Mesothelial cell of epicardium (in vitro differentiated cells): ENCODE results near the gene IFITM2. TPM values are rescaled to one million over a fixed set of nuclear protein-coding genes. Genes with fewer than 3 reads are reported as not detected.
"Not testable (repeated sequence)": the region's sequence is repeated elsewhere in the genome, so short reads cannot be mapped to it uniquely, and the experiment has no call there.

Source experiments
- DNase-seq, 2 experiments: peaks; one replicate each; pipeline ENCODE4 v3.0.0; 2021; ENCODE audit warnings: low spot score in 2 of 2; ENCODE audit not compliant: unreplicated experiment in 2 of 2
- H3K27ac Mint-ChIP-seq: 2 replicates; pipeline ENCODE4 v1.8.0; 2021; ENCODE audit warnings: mixed read lengths
- H3K27me3 Mint-ChIP-seq: 2 replicates; pipeline ENCODE4 v1.8.0; 2021; ENCODE audit warnings: low read depth, mixed read lengths
- H3K36me3 Mint-ChIP-seq: 2 replicates; pipeline ENCODE4 v1.8.0; 2021; ENCODE audit warnings: mixed read lengths
- H3K4me1 Mint-ChIP-seq: 2 replicates; pipeline ENCODE4 v1.8.0; 2021; ENCODE audit warnings: mixed read lengths
- H3K4me3 Mint-ChIP-seq: 2 replicates; pipeline ENCODE4 v1.8.0; 2021; ENCODE audit warnings: mild to moderate bottlenecking, moderate library complexity, mixed read lengths
- H3K9me3 Mint-ChIP-seq: 2 replicates; pipeline ENCODE4 v1.8.0; 2021; ENCODE audit warnings: mixed read lengths
- total RNA-seq: library from RNA; stranded (reverse); gene quantifications from 3 replicates; pipeline ENCODE4 v1.2.1, GENCODE V29; 2021
- TF ChIP-seq, protein P1 (sequence below): fragments of 200-600 bp; sonication (generic); IDR thresholded peaks from one replicate; pipeline ENCODE4 v1.5.0; 2021; ENCODE audit warnings: antibody characterized with exemption; ENCODE audit not compliant: unreplicated experiment

The IFITM2 gene
- total RNA-seq, 1 donor from 2014 or later, result 208 TPM

DNA sequence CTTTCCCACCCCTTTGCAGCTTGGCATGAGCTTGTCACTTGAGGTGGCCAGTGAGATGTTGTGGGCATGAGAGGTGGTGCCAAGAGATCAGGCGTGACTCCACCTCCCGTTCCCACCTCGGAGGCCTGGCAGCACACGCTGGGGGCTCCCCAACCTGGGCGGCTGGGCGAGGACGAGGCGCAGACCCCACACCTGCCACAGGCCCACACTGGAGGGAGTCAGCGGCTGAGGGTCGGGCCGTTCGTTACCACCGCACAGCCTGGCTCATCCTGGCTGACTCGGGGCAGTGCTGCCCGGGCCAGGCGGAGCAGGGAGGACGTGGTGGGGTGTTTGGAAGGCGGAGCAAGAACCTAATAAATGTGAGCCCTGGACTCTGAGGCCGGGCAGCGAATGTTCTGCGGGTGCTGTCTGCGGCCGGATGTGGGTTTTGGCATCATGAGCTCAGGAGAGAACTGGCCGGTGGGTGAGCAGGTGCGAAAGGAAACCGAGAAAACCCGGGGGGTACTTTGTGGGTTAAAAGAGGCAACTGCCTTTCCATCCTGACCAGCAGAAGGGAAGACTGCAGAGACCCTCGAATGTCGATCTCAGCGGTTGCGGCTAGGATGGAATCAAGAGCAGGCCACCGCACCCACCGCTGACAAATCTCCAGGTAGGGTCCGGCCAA, 23.2 kb downstream of the IFITM2 start:
- peak overlapping the region; percentile 6 for H3K27ac Mint-ChIP-seq
- TF ChIP-seq, protein P1, sequence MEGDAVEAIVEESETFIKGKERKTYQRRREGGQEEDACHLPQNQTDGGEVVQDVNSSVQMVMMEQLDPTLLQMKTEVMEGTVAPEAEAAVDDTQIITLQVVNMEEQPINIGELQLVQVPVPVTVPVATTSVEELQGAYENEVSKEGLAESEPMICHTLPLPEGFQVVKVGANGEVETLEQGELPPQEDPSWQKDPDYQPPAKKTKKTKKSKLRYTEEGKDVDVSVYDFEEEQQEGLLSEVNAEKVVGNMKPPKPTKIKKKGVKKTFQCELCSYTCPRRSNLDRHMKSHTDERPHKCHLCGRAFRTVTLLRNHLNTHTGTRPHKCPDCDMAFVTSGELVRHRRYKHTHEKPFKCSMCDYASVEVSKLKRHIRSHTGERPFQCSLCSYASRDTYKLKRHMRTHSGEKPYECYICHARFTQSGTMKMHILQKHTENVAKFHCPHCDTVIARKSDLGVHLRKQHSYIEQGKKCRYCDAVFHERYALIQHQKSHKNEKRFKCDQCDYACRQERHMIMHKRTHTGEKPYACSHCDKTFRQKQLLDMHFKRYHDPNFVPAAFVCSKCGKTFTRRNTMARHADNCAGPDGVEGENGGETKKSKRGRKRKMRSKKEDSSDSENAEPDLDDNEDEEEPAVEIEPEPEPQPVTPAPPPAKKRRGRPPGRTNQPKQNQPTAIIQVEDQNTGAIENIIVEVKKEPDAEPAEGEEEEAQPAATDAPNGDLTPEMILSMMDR, result no peak
- DNase-seq, result no peak
- no peak overlapping the region for H3K4me3 Mint-ChIP-seq
- H3K9me3 Mint-ChIP-seq, result no peaks in the 10 kb centered on the region
- no peaks in the 10 kb centered on the region for H3K36me3 Mint-ChIP-seq
- peaks cover 38% of the 10 kb centered on the region for H3K4me1 Mint-ChIP-seq
- no peaks in the 10 kb centered on the region for H3K27me3 Mint-ChIP-seq

DNA sequence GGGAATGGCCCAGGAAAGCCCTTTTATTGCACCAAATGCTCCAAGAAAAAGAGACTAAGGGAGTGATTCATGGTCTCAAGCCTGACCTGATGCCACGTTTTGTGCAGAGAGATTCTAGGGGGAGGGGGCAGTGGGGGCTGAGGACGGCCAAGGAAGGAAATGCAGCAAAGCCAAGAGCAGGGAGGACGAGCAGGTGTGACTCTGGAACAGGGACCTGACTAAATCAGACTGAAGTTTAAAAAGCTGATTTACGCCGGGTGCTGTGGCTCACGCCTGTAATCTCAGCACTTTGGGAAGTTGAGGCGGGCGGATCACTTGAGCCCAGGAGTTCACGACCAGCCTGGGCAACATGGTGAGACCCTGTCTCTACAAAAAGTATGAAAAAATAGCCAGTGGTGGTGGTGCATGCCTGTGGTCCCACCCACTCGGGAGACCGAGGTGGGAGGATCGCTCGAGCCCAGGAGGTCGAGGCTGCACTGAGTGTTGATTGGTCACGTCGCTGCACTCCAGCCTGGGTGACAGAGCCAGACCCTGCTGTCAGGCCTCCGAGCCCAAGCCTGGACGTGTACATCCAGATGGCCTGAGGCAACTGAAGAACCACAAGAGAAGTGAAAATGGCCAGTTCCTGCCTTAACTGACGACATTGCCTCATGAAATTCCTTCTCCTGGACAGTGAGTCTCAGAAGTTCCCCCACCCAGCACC, 23.9 kb downstream of the IFITM2 start:
- H3K9me3 Mint-ChIP-seq, result no peaks in the 10 kb centered on the region
- no peak overlapping the region for H3K4me3 Mint-ChIP-seq
- no peak for DNase-seq
- no peaks in the 10 kb centered on the region for H3K36me3 Mint-ChIP-seq
- TF ChIP-seq, protein P1, result no peak
- H3K4me1 Mint-ChIP-seq, result peaks cover 39% of the 10 kb centered on the region
- H3K27me3 Mint-ChIP-seq, result no peaks in the 10 kb centered on the region
- H3K27ac Mint-ChIP-seq, result peak overlapping the region; percentile 6

DNA sequence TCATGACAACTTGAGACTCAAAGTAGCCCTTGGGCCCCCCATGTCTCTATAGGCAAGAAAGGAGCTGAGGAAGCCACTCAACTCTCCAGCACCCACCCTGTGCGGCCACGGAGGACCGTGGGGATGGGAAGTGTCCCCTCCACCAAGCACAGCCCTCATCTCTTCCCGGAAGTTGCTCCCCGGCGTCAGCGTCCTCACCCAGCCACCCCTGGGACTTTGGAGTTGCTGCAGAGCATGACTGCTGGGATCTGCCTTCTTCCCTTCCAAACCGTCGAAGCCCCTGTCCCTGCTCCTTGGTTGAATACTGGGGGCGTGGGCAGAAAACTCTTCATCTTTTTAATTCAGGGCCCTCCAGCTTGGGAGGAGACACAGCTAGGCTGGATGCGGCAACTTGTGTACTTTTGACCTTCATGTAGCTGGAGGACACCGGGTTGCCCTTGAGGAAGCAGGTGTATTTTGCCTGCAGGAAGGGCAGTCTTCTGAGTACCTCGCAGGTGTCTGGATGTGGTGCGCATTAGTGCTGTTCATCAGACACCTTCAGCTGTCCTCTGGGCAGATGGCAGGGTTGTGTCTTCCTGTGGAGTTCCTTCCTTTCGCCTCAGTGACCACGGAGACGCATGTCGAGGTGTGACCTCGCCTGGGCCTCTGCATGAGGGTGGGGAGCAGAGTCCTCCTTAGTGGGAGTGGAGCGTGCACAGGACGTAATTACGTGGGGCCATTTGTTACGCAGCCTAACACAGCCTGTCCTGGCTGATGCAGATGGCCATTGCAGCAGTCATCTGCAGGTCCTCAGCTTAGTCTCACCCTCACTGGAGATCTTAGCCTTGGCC, 25.2 kb downstream of the IFITM2 start:
- no peak for DNase-seq
- Mint-ChIP-seq H3K4me3 (no peak overlapping the region), H3K27ac (peak overlapping the region; percentile 21), H3K27me3 (no peaks in the 10 kb centered on the region), H3K9me3 (no peaks in the 10 kb centered on the region), H3K36me3 (no peaks in the 10 kb centered on the region), H3K4me1 (peaks cover 38% of the 10 kb centered on the region)
- TF ChIP-seq, protein P1, result no peak

DNA sequence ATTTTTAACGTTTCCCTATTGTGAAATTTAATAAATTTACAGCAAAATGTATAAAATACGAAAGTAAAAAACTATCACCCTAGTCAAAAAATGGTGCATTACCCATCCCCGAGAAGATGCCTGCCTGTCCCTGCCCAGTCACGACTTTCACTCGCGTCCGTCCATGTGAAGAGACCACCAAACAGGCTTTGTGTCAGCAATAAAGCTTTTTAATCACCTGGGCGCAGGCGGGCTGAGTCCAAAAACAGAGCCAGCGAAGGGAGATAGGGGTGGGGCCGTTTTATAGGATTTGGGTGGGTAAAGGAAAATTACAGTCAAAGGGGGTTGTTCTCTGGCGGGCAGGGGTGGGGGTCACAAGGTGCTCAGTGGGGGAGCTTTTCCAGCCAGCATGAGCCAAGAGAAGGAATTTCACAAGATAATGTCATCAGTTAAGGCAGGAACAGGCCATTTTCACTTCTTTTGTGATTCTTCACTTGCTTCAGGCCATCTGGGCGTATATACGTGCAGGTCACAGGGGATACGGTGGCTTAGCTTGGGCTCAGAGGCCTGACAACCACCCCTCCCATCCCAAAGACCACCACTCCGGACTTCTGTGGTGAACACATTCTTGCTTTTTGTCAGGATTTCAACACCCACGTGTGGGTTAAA, 26.1 kb downstream of the IFITM2 start:
- not testable (repeated sequence) for H3K27me3 Mint-ChIP-seq, H3K36me3 Mint-ChIP-seq, DNase-seq, H3K9me3 Mint-ChIP-seq, H3K4me3 Mint-ChIP-seq
- peaks cover 38% of the 10 kb centered on the region for H3K4me1 Mint-ChIP-seq
- peak overlapping the region; percentile 96 for H3K27ac Mint-ChIP-seq

DNA sequence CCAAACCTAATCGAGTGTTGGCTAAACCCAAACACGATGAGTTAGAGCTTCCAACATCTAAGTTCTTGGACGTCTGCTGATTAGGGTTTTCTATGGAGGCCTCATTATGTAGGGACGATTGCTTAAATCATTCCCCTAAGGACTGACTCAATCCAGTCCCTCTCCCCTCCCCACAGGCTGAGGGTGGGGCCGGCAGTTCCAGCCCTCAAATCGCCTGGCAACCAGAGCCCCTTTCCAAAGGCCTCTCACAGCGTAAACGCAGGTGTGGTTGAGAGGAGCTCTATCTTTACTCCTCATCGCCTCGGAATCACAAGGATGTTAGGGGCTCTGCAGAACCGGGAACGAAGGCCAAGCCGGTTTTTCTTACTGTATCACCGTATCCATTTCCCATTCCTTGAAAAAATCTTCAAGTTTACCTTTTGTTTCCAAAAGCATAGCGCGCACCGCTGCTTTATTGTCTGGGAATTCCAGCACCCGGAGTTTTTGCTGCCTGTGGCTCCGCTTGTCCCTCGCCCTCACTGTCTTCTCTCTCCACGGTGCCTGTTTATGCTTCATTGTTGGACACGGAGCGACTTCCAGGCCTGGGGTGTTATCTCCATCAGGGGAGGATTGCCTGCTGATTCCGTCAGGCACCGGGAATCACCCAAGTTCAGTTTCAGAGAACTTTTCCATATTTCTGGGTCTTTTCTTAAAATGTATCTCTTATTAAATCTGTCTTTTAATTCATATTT, 26.8 kb downstream of the IFITM2 start:
- no peaks in the 10 kb centered on the region for H3K27me3 Mint-ChIP-seq
- H3K27ac Mint-ChIP-seq, result peak overlapping the region; percentile 96
- DNase-seq, result no peak
- H3K9me3 Mint-ChIP-seq, result no peaks in the 10 kb centered on the region
- H3K36me3 Mint-ChIP-seq, result no peaks in the 10 kb centered on the region
- TF ChIP-seq, protein P1, result no peak
- peak overlapping the region; percentile 34 for H3K4me3 Mint-ChIP-seq
- peaks cover 33% of the 10 kb centered on the region for H3K4me1 Mint-ChIP-seq
